ENCODE data around the gene RUNDC3A. TPM values are rescaled to one million over a fixed set of nuclear protein-coding genes. Genes with fewer than 3 reads are reported as not detected.
A peak's percentile ranks its signal among the peaks of the same experiment; 100 is the strongest.

RUNDC3A gene
- total RNA-seq: 7.6 TPM

DNA sequence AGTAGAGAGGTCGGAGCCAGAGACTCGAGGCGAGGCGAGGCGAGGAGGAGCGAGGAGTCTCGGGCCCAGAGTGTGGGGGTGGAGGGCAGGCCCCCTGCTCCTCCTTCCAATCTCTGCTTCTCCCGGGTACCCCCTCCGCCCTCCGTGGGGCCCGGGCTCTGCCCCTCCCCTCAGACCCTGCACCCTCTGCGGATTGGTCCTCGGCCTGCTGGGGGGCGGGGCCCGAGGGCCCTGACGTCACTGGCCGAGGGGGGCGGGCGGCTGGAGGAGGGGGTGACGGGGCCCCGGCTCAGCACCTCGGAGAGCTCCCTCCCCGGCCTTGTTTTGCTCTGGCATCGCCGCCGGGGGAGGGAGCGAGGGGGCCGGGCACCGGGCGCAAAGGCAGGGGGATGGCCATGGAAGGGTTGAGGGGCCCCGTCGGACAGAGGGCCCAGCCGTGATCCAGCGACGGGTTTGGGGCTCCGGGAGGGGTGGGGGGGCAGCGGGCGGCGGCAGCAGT is at the start of gene RUNDC3A:
Gene RUNDC3A, plus strand, starts transcription at position 282 of the 499 bp plus-strand sequence. CDS start 232 bp downstream, outside the sequence.
- DNase-seq: peak; percentile 82

DNA sequence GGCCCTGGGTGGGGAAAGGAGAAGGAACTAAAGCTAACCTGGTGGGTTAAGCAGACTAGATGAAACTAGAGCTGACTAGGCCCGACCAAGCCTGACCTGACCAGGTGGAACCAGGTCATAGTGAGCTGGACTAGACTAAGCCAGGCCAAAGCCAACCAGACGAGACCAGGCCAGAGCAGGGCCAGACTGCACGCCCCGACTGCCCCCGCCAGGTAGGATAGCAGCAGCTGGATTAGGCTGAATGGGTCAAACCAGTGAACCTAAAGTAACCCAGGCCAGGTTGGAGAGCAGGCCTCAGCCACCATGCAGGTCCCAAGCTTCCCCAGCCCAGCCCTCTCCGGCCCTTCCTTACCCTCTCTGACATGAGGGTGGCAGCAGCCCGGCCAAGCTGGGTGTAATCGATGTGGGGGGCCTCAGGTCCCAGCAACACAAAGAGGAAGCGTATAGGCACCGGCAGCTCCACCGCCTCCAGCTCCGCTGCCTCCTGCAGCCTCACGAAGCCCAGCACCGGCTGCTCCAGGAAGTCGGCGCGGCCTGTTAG is 49.5 kb upstream of the RUNDC3A start:
- no peak for DNase-seq

GRCh38 chr17:44260296-44260695 is 48.1 kb upstream of the RUNDC3A start:
- DNase-seq: no peak

- DNase-seq: no peak
These were observed 45.7 kb upstream of the RUNDC3A start for GRCh38 chr17:44262654-44263225.

DNA sequence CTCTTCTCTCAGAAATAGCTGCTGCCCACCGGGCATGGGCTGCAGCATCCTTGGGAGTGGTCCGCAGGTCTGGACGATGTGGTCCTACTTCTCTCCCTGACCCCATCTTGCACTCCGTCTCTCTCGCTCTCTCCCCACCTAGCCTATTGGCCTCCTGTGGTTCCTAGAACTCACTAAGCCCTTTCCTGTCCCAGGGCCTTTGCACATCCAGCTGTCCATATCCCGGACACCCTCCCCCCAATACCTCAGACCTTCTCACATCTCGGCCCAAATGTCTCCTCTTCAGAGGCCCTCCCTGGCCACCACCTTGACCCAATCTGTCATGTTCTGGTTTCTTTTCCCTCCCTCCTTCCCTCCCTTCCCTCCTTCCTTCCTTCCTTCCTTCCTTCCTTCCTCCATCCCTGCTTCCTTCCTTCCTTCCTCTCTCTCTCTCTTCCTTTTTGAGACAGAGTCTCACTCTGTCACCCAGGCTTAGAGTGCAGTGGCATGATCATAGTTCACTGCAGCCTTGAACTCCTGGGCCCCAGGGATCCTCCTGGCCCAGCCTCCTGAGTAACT is 45.0 kb upstream of the RUNDC3A start:
- DNase-seq: no peak

GRCh38 chr17:44266402-44267164 is 41.8 kb upstream of the RUNDC3A start:
- DNase-seq: no peak

GRCh38 chr17:44267165-44267455 is 41.3 kb upstream of the RUNDC3A start:
- DNase-seq: no peak

GRCh38 chr17:44267818-44268490 is 40.4 kb upstream of the RUNDC3A start, which contains the start of gene SLC4A1:
TSS of gene SLC4A1 (minus strand) at chr17:44268135. CDS start at chr17:44262866, 5,269 bp downstream.
- no peak for DNase-seq

- DNase-seq: no peak
These were observed 39.5 kb upstream of the RUNDC3A start for GRCh38 chr17:44268709-44269534.

GRCh38 chr17:44269535-44270240 is 38.7 kb upstream of the RUNDC3A start:
- no peak for DNase-seq

- DNase-seq: no peak
These were observed 36.0 kb upstream of the RUNDC3A start for GRCh38 chr17:44272321-44272951.

DNA sequence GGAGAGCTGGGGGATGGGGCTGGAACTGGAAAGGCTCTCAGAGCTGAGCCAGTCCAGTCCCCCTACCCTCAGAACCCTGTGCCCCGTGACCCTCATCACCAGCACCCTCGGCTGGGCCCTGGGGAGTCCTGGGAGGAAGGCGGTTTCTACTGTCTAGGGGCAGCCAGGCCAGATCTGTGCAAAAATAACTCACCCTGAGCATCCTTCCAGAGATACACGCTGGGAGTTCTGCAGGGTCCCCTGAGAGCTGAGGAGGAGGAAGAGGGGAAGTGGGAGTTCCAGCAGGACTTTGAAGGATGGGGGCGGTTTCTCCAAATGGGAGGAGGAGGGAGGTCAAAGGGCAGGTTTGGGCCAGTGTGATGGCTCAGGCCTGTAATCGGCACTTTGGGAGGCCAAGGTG is 35.4 kb upstream of the RUNDC3A start:
- no peak for DNase-seq

DNA sequence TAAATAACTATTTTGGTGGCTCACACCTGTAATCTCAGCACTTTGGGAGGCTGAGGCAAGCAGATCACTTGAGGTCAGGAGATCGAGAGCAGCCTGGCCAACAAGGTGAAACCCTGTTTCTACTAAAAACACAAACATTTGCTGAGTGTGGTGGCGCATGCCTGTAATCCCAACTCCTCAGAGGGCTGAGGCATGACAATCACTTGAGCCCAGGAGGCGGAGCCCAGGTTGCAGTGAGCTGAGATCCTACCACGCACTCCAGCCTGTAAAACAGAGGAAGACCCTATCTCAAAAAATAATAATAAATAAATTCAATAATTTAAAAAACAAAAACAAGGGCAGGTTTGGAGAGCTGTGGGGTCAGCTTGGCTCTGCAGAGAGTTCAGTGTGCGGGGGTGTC is 34.8 kb upstream of the RUNDC3A start:
- no peak for DNase-seq

- no peak for DNase-seq
These were observed 30.4 kb upstream of the RUNDC3A start for GRCh38 chr17:44277976-44278375.

DNA sequence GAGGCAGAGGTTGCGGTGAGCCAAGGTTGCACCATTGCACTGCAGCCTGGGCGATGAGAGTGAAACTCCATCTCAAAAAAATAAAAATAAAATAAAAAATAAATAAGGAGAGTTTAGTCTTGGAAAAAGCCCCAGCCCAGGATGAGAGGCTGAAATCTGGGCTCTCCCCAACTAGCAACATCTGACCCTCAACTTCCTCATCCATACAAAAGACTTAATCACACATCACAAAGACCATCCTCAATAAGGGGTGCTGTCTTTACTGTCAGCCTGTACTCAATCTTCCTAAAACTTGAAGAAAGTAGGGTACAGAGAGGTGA is 29.1 kb upstream of the RUNDC3A start:
- DNase-seq: no peak

DNA sequence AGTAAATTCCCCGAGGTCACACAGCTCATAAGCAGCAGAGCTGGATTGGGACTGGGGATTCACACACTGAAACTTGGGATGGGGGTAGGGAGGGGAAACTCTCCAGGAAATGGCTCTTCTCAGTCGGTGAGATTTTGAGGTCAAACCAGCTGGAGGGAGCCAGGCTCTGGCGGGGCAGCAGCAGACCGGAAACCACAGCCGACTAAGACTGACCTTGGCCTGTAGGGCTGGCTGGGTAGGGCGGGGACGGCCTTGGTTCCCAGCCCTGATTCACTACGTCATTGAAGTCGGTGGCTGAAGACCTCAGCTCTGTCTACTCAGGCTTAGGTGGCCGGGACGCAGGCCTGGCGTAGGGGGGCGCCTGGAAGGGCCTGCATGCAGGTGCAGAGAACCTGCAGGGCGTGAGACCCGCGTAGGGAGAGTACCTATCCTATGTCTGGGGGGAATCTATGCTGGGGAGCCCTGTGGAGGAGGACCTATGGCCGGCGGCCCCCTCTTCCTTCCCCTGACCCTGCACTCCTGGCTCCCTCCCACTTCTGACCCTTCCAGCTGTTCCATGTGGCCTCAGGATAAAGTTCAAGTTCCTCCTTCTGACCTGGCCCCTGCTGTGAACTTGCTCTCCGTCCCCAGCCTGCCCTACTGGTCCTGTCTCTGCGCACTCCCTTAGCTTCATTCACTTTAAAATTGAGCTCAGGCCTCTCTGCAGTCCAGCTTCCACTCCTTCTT is 28.6 kb upstream of the RUNDC3A start:
- DNase-seq: peak; percentile 10

GRCh38 chr17:44280392-44280937 is 27.9 kb upstream of the RUNDC3A start:
- no peak for DNase-seq

DNA sequence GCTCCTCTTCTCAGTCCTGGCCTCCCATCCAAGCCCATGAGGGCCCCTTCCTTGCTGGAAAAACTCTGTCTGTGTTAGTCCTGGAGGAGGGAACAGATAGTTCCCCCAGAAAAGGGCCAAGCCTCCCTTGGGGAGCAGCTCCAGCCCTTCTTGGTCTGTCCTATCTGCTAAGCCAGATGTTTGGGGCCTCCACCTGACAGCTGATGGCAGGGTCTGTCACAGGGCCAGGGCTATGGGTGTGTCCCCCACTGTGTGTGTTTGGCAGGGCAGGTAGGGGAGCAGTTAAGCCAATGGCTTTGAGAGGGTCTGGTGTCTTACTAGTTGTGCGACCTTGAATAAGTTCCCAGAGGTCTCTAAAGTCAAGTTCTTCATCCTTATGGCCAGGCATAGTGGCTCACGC is 26.8 kb upstream of the RUNDC3A start:
- DNase-seq: no peak

DNA sequence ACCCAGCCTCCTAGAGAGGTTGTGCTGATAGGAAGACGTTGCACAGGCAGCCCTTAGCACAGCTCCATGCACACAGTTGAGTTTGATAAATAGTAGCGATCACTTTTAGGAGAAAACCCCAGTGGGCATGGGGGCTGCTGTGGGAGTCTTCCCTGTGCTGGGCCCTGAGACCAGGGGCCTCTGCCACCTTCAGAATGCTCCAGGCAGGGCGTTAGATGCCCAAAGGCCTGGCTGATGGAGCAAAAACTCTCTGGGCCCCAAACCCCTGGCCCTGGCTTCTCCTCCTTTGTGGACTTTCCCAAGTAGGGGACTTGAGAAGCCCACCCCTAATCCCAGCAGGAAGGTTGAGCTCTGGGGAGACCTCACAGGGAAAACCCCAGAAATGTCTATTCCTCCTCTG is 26.1 kb upstream of the RUNDC3A start:
- DNase-seq: no peak

All from skin of body (tissue), 2 donors.